ENCODE data around the gene RRP15.
A peak's percentile ranks its signal among the peaks of the same experiment; 100 is the strongest.

RRP15 gene

DNA sequence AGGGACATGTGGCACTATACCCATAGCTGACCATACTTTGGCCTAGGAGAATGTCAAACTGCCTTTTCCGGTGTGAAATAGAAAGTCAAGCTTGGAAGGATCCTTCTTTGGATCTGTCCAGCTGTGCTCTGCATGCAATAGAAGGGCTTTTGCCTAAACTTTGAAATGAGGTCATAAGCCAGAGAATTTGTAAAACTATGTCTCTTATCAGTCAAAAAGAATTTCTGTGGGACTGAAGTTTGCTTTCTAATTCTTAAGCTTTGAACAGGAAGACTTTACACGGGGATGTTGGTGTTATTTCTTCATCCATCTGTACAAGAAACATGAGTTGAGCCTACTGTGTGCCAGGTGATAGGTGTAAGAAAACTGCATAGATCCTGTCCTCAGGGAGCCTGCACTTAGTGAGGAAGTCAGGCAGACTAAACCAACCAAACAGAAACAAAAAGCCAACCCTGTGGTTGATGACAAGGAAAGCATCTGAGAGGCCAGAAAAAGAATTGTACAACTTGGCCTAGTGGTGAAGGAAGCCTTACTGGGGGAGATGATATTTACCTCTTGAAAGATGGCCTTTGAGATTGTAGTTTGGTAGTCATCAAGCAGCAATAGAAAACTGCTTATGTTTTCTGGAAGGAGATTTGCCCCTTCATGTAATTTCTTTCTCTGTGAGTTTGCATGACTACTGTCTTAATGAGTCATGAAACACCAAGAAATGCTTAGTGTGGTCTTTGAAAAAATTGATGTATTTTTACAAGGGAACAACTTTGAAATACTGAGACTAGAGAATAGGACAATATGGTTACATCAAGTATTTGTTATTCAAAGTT is 84.8 kb downstream of the RRP15 start:
- no peak overlapping the region for H3K4me3 ChIP-seq (replicated peaks in 1 of 2; ENCODE audit: low read depth in 2 of 2, low read length in 2 of 2)
- TF ChIP-seq, protein P1, sequence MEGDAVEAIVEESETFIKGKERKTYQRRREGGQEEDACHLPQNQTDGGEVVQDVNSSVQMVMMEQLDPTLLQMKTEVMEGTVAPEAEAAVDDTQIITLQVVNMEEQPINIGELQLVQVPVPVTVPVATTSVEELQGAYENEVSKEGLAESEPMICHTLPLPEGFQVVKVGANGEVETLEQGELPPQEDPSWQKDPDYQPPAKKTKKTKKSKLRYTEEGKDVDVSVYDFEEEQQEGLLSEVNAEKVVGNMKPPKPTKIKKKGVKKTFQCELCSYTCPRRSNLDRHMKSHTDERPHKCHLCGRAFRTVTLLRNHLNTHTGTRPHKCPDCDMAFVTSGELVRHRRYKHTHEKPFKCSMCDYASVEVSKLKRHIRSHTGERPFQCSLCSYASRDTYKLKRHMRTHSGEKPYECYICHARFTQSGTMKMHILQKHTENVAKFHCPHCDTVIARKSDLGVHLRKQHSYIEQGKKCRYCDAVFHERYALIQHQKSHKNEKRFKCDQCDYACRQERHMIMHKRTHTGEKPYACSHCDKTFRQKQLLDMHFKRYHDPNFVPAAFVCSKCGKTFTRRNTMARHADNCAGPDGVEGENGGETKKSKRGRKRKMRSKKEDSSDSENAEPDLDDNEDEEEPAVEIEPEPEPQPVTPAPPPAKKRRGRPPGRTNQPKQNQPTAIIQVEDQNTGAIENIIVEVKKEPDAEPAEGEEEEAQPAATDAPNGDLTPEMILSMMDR (IDR thresholded peaks at IDR 0.05; ENCODE audit: low read depth, low read length), result no peak
- DNase-seq (ENCODE audit: low read depth in 2 of 2), result peak; percentile 76 to 83

DNA sequence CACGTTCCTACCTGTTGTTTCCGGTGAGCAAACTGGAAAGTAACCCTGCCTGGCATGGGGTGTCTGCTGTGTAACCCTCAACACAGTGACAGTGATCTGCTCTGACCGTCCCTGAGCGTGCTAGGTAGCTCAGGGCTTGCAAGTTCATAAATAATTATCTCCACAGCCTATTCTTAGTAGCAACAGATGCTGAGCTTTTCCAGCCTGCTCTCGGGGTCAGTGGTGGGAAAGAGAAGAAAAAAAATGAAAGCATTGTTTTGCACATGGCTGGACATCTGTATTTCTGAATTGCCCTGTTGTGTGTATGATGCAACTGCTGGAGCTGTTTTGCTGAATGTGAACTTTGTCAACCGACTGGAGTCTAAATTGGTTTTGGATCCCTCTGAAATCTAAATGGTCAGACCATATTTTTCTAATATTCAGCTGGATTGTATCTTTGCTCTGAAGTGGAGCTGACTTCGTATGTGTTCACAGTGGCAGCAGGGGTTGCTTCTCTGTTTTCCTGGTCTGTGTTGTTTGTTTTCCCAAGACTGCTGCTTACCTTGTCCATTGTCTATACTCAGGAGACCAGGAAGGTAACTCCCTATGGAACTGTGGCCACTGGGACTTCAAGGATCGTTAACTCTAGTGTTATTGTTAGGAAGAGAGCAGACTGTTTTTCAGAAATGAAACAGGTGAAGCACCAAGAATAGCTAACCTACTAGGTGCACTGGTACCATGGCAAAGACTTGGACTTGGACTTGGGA is 87.0 kb downstream of the RRP15 start:
- DNase-seq (ENCODE audit: low read depth in 2 of 2), result peak; percentile 71 to 73
- TF ChIP-seq, protein P1 (IDR thresholded peaks at IDR 0.05; ENCODE audit: low read depth, low read length), result no peak
- H3K4me3 ChIP-seq (replicated peaks in 1 of 2; ENCODE audit: low read depth in 2 of 2, low read length in 2 of 2), result no peak overlapping the region

DNA sequence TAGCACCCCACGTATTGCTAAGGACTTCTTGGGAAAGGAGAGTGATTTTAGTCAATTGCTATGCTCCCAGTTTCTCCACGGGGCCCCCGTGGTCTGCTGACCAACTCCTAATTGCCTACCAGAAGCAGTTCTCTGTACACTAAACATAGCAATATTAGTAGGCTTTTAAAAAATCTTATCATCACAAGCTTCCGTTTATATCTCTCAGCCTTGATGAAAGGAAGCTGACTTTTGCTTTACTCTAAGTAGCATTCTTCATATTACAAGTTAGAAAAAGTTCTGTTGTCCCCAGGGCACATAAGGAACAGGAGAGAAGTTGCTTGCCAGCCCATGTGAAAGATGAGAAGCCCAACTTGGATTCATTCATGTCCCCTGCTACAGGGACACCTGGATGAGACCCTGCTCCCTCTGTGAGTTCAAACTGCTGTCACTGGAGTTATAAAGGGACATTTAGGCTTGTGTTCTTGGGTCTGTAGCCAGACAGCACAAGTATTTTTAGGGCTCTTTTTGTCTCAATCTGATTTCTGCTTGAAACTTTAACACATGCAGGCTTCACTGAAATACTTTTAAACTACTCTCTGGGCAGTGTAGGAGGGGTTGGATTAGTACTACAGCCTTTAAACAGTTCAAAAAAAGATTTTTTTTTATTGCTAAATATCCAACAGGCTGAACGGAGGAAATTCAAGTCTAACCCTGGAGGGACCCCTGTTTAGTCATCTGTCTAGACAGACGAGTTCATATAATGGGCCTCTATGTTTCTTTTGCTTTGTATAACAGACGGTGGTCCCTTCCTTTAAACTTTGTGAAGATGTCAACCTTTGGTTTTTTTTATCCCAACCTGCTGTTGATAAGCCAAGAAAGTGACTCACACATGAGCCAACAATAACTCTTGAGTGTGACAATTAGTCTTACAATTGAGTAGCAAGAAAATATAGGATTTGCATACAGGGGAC is 89.6 kb downstream of the RRP15 start:
- TF ChIP-seq, protein P1 (IDR thresholded peaks at IDR 0.05; ENCODE audit: low read depth, low read length), result no peak
- DNase-seq (ENCODE audit: low read depth in 2 of 2), result peak in 1 of 2 donors; percentile 73
- H3K4me3 ChIP-seq (replicated peaks in 1 of 2; ENCODE audit: low read depth in 2 of 2, low read length in 2 of 2), result no peak overlapping the region

DNA sequence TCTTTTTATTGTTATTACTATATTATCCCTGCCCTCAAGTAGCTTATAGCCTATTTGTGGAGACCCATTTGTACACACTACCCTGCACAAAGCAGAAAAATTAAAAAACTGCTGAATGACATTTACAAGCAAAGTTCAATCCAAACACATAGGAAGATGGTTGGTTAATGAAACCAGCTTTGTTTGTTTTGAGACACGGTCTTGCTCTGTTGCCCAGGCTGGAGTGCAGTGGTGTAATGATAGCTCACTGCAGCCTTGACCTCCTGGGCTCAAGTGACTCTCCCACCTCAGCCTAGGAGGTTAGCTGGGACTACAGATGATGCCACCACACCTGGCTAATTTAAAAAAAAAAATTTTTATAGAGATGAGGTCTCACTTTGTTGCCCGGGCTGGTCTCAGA is 91.6 kb downstream of the RRP15 start:
- H3K4me3 ChIP-seq (replicated peaks in 1 of 2; ENCODE audit: low read depth in 2 of 2, low read length in 2 of 2), result peak overlapping the region in 1 of 2 donors; percentile 14
- TF ChIP-seq, protein P1 (IDR thresholded peaks at IDR 0.05; ENCODE audit: low read depth, low read length), result no peak
- no peak for DNase-seq (ENCODE audit: low read depth in 2 of 2)

DNA sequence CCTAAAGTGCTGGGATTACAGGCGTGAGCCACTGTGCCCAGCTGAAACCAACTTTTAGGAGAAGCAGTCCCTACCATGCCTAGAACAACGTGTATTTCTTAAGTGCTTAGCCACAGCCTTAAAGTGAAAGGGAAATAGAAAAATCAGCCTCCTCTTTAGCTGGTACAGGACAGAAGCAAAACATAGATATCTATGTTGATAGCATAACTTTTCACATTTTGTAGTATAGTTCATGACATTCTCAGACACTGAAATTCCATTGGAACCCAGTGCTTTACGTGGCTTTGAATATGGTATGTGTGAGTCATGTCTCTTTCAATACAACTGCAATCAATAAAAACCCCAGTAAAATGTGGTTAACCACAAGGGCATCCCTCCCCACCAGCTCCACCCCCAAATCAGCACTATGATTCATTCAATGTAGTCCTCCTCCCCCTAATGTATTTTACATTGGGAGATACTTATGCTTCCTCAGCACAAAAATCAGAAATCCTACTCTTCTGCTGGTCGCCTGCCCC is 92.1 kb downstream of the RRP15 start:
- TF ChIP-seq, protein P1 (IDR thresholded peaks at IDR 0.05; ENCODE audit: low read depth, low read length), result no peak
- DNase-seq (ENCODE audit: low read depth in 2 of 2), result peak; percentile 89 to 98
- H3K4me3 ChIP-seq (replicated peaks in 1 of 2; ENCODE audit: low read depth in 2 of 2, low read length in 2 of 2), result peak overlapping the region in 1 of 2 donors; percentile 14

Data from cardiac fibroblast (primary cell).